GM12874 (cell line): ENCODE results near the gene DCAF12.

Experiments used
- CTCF ChIP-seq: IDR thresholded peaks from 2 replicates; pipeline ENCODE4 v1.5.1; 2011; ENCODE audit warnings: low read depth, mild to moderate bottlenecking, control low read depth, low read length, moderate library complexity; ENCODE audit not compliant: insufficient read depth

Gene DCAF12

GRCh38 chr9:34139477-34140146 lies 13.1 kb upstream of the DCAF12 start:
- no peak for TF ChIP-seq CTCF

GRCh38 chr9:34134521-34134920 lies 8.0 kb upstream of the DCAF12 start:
- TF ChIP-seq CTCF, result no peak

- TF ChIP-seq CTCF, result no peak
These were observed 7.0 kb upstream of the DCAF12 start for GRCh38 chr9:34133436-34133949.

GRCh38 chr9:34131571-34131970 lies 5.1 kb upstream of the DCAF12 start:
- no peak for TF ChIP-seq CTCF

GRCh38 chr9:34127035-34127948 lies 794 bp upstream of the DCAF12 start:
- TF ChIP-seq CTCF, result no peak

- no peak for TF ChIP-seq CTCF
These were observed 754 bp downstream of the DCAF12 start for GRCh38 chr9:34125681-34126206.

GRCh38 chr9:34124926-34125325 lies 1.6 kb downstream of the DCAF12 start:
- TF ChIP-seq CTCF, result no peak
